ENCODE results near the gene PAM16.

PAM16 gene

GRCh38 chr16:4325253-4325758 lies 25.8 kb downstream of the PAM16 start:
- DNase-seq = no peak
- Mint-ChIP-seq H3K27me3 (ENCODE audit: low read depth, poor library complexity) (no peaks in the 10 kb centered on the region), H3K4me1 (peaks cover 53% of the 10 kb centered on the region), H3K27ac (no peak overlapping the region), H3K4me3 (no peak overlapping the region), H3K9me3 (no peaks in the 10 kb centered on the region), H3K36me3 (ENCODE audit: low read depth) (peaks cover 5% of the 10 kb centered on the region)
- TF ChIP-seq CTCF (IDR thresholded peaks at IDR 0.05) = no peak

GRCh38 chr16:4324492-4325252 lies 26.4 kb downstream of the PAM16 start:
- peaks cover 54% of the 10 kb centered on the region for H3K4me1 Mint-ChIP-seq
- H3K27me3 Mint-ChIP-seq (ENCODE audit: low read depth, poor library complexity) = no peaks in the 10 kb centered on the region
- no peak for DNase-seq
- H3K4me3 Mint-ChIP-seq = peak overlapping the region; percentile 38
- peaks cover 3% of the 10 kb centered on the region for H3K36me3 Mint-ChIP-seq (ENCODE audit: low read depth)
- H3K27ac Mint-ChIP-seq = peak overlapping the region; percentile 42
- no peaks in the 10 kb centered on the region for H3K9me3 Mint-ChIP-seq
- TF ChIP-seq CTCF (IDR thresholded peaks at IDR 0.05) = no peak

GRCh38 chr16:4323845-4324488 lies 27.2 kb downstream of the PAM16 start:
- peak overlapping the region; percentile 42 for H3K27ac Mint-ChIP-seq
- no peaks in the 10 kb centered on the region for H3K36me3 Mint-ChIP-seq (ENCODE audit: low read depth)
- DNase-seq = peak; percentile 70
- H3K4me1 Mint-ChIP-seq = peaks cover 54% of the 10 kb centered on the region
- H3K9me3 Mint-ChIP-seq = no peaks in the 10 kb centered on the region
- H3K27me3 Mint-ChIP-seq (ENCODE audit: low read depth, poor library complexity) = no peaks in the 10 kb centered on the region
- no peak for TF ChIP-seq CTCF (IDR thresholded peaks at IDR 0.05)
- H3K4me3 Mint-ChIP-seq = peak overlapping the region; percentile 38

- H3K4me3 Mint-ChIP-seq = no peak overlapping the region
- H3K4me1 Mint-ChIP-seq = peaks cover 55% of the 10 kb centered on the region
- no peaks in the 10 kb centered on the region for H3K36me3 Mint-ChIP-seq (ENCODE audit: low read depth)
- H3K27ac Mint-ChIP-seq = no peak overlapping the region
- TF ChIP-seq CTCF (IDR thresholded peaks at IDR 0.05) = no peak
- no peak for DNase-seq
- H3K27me3 Mint-ChIP-seq (ENCODE audit: low read depth, poor library complexity) = no peaks in the 10 kb centered on the region
- H3K9me3 Mint-ChIP-seq = no peaks in the 10 kb centered on the region
Observed at GRCh38 chr16:4323071-4323844, 27.9 kb downstream of the PAM16 start.

- Mint-ChIP-seq H3K27me3 (ENCODE audit: low read depth, poor library complexity) (no peaks in the 10 kb centered on the region), H3K36me3 (ENCODE audit: low read depth) (no peaks in the 10 kb centered on the region), H3K27ac (no peak overlapping the region), H3K4me1 (peaks cover 59% of the 10 kb centered on the region), H3K9me3 (no peaks in the 10 kb centered on the region), H3K4me3 (no peak overlapping the region)
- DNase-seq = no peak
- no peak for TF ChIP-seq CTCF (IDR thresholded peaks at IDR 0.05)
Observed at GRCh38 chr16:4322121-4323052, 28.7 kb downstream of the PAM16 start.

Measured in nephron progenitor cell (in vitro differentiated cells).